Fibroblast of skin of scalp (primary cell): ENCODE data around the gene AK1.
"Not testable (repeated sequence)": the region's sequence is repeated elsewhere in the genome, so short reads cannot be mapped to it uniquely, and the experiment has no call there.

ENCODE experiments used
- DNase-seq: peaks from one replicate; pipeline ENCODE4 v3.0.0-alpha.2; 2013

AK1 gene

GRCh38 chr9:127847833-127848755, 29.4 kb downstream of the AK1 start:
- no peak for DNase-seq

GRCh38 chr9:127847178-127847510, 30.3 kb downstream of the AK1 start:
- DNase-seq = no peak

DNA sequence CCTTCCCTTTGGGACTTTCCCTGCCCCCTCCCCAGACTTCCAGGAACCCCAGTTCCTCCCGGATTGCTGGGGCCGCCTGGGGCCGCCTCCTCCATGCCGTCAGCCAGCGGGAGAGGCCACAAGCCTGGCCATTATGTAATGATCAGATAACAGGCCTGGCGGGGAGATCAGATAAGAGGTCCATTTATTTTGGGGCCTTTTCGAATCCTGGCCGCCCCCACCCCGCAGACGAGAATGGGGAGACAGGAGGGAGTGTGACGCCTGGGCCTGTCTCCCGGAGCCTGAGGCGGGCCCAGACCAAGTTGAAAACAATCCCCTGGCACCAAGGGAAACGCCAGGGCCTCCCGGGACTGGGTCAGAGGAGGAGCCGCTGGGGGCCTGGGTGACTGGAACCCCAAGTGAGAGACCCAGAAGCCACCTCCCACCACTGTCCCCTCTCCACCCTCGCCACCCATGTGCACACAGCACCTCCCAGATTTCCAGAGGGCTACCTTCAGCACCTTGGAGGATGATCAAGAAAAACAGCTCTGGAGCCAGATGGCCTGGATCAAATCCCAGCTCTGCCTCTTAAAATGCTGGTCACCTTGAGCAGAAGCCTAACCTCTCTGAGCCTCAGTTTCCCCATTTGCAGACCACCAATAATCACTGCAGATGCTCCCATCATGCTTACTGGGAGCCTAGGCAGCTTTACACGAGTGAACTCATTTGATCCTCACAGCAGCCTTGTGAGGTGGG, 30.9 kb downstream of the AK1 start:
- no peak for DNase-seq

DNA sequence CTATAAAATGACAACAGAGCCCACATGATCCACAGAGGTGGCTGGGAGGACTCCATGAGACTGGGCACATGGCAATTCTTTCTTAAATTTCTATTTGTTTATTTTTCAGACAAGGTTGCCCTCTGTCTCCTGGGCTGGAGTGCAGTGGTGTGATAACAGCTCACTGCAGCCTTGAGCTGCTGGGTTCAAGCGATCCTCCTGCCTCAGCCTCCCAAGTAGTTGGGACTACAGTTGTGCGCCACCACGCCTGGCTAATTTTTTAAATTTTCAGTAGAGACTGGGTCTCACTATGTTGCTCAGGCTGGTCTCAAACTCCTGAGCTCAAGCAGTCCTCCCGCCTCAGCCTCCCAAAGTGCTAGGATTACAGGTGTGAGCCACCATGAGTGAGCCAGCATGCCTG, 31.9 kb downstream of the AK1 start:
- not testable (repeated sequence) for DNase-seq

GRCh38 chr9:127844821-127845359, 32.6 kb downstream of the AK1 start:
- DNase-seq = peak; percentile 48

GRCh38 chr9:127841087-127841835, 36.2 kb downstream of the AK1 start:
- no peak for DNase-seq

DNA sequence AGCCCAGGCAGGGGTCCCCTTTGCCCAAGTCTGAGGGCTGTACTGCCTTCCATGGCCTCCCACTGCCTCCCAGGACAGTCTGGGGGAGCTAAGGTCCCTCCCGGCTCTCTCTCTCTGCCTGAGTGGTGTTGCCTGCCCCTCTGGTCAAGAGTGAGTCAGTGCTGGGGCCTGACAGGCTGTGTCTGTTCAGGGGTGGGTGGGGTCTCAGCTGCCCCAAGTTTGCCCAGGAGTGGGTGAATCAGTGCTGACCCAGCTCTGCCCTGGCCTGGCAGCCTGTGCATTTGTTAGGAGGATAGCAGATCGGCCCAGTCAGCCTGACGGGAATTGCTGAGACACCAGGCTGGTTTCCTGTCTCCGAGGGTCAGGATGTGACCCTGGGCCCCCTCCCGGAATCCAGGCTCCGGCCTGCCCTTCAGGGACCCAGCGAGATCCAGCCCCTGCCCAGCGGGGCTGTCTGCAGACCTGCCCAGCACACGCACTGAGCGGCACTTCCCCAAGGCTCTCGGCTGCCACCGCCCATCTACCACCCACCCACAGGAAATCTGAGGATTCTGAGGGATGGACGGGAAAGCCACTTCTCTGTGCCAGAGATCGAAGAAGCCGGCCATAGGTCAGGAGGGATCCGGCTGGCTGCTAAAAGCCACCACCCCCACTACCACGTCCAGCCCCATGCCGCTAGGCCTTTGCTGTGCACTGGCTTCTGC, 38.9 kb downstream of the AK1 start:
- peak; percentile 67 for DNase-seq

DNA sequence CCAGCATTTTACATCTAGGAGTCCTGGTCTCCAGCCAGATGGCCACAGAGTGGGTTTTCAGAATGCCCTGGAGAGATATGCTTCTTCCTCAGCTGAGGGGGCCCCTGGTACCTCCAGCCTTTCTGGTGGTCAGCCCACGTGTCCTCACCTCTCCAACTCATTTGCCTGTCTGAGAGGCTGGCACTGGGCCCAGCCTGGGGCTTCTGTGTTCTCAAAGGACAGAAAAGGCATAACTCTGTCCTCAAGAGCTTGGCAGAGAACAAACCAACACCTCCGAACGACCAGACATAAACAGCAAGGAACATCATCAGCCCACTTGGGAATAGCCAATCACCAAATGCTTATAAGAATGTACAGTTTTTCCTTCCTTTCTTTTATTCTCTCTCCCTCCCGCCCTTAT, 40.1 kb downstream of the AK1 start:
- DNase-seq = no peak

DNA sequence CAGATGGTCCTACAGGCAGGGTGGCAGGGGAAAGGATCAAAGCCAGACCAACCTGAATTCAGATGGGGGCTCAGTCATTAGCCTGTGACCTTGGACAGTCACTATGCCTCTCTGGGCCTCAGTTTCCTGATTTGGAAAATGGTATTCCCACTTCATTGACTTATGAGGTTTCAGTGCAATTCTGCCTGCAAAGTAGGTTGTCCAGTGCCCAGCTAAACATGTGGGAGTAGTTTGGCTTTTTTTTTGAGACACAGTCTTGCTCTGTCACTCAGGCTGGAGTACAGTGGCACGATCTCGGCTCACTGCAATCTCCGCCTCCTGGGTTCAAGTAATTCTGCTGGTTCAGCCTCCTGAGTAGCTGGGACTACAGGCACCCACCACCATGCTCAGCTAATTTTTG, 40.9 kb downstream of the AK1 start:
- not testable (repeated sequence) for DNase-seq

- DNase-seq = peak; percentile 70
These were observed 41.4 kb downstream of the AK1 start for GRCh38 chr9:127835991-127836516.

DNA sequence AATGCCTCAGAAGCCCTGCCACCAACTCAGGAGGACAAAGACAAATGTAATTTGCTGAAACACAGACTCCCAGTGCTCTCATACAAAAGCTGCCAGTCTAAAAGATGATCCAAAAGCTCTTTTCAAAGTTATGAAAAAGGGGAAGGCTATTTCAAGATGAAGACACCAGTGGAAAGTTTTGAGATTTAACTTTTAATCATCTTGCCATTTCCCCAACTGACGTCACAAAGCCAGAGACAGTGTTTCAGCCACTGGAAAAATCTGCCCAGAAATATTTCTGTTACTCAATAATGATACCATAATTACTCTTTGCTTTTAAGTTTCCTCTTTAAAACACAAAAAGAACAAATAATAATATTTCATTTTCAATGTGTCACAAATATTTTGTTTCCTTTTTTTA, 43.9 kb downstream of the AK1 start:
- no peak for DNase-seq

DNA sequence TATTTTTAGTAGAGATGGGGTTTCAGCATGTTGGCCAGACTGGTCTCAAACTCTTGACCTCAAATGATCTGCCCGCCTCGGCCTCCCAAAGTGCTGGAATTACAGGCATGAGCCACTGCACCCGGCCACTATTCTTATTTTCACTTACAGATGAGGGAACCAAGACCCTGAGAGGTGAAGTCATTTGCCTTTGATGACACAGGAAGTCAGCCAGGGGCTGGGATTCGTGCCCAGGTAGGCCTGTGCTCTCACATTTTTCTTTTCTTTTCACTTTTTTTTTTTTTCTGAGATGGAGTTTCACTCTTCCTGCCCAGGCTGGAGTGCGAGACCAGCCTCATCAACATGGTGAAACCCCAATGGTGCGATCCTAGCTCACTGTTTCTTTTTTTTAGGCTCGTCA, 45.2 kb downstream of the AK1 start:
- DNase-seq = no peak

DNA sequence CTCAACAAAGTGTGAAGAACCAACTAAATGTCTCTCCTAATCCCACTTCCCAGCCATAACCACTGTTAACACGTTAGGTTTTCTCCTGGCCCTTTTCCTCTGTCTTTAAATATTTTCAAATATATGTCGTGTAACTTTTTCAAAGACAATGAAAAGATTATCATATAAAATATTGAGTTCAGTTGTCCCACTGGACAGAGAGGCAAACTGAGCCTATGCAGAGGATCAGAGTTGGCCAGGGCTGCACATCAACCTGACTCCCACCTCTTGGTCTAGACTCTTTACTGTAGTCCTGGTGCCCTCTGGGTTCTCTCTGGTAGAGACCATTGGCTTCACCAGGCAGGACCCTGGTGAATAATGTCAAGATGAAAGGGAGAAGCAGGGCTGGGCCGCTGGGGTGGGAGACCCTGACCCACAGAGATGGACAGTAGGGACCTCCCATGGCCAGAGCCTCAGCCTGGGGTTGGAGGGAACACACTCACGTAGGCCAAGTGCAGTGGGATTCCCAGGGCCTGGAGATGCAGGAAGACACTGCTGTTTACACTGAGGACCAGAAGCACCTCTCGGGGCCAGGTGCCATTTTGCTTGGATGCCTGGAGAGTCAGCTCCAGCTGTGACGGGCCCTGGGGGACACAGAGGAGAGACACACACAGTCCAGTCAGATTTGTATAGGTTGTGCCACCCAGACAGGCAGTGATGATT, 48.1 kb downstream of the AK1 start:
- no peak for DNase-seq

GRCh38 chr9:127828262-127829031, 49.0 kb downstream of the AK1 start:
- peak; percentile 51 for DNase-seq

DNA sequence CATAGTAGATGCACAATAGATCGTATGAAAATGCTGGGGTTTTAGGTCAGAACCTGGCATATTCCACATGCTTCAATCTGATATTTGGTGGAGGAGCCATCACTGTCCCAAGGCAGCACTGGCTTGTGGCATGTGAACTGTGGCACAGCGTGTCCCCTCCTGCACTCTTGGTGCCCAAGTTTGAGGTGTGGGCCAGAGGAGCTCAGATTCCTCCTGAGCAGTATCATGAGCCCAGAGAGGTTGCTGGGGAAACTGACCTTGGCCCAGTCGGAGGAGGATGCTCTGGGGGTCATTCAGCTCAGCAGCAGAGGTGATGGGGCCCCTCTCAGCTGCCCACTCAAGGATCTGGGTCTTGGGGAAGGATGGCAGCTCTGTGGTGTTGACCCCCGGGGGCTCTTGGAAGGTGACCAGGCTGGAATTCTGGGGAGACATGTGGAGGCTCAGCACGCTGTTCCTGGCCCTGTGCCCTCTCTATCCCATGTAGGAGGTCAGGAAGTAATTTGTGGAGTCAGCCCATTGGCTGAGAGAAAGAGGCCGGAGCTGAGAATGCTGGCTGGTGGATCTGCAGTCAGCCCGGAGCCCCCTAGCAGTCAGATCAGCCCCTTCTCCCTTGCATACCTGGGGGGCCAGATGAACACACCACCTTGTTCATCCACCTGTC, 51.1 kb downstream of the AK1 start:
- DNase-seq = no peak

DNA sequence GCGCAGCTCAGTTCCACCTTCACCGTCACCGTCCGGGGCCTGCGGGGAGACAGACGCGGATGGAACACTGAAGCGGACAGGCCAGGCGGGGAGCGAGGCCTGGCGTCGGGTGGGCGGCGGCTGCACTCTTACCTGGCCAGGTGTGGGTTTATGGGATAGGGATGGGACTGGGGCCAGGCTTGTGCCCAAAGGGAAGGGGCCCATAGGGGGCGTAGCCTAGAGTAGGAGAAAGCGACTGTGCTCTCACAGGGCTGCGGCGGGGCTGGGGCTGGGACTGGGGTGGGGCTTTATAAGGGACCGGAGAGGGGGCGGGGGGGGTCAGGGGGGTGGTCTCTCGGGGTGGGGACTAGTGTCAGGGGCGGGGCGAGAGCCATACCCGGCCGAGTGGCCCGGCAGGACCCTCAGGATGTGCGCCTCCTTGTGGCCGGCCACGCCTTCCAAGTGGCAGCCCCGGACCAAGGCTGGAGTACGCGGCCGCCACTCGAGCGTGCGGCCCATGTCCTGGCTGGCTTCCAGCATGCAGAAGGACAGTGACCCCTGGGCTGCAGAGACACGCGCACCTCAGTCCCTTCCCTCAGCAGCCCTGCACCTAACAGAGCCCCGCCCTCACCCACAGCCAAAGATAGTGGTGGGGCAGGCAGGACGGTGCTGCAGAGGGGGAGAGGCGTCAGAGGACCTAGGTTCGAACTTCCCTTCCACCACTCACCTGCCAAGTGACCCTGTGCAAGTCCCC, 52.0 kb downstream of the AK1 start:
- no peak for DNase-seq

GRCh38 chr9:127822108-127822507, 55.4 kb downstream of the AK1 start:
- no peak for DNase-seq

GRCh38 chr9:127818574-127818973, 58.9 kb downstream of the AK1 start:
- no peak for DNase-seq

GRCh38 chr9:127817881-127818434, 59.5 kb downstream of the AK1 start:
- no peak for DNase-seq
